RWPE2 (cell line): ENCODE results near the gene SPIRE1.

ENCODE experiments used
- ATAC-seq: fragments of 200-7000 bp; cut with Tn5 transposase; 3 replicates; pipeline ENCODE4 v1.9.1; 2021; ENCODE audit warnings: low read depth
- DNase-seq: peaks from one replicate; pipeline ENCODE4 v3.0.0-alpha.2; 2020; ENCODE audit warnings: low spot score
- H3K27ac ChIP-seq: fragments of 450-650 bp; 2 replicates; pipeline ENCODE4 v1.5.1; 2017; ENCODE audit warnings: mild to moderate bottlenecking; ENCODE audit not compliant: poor library complexity, severe bottlenecking
- H3K27me3 ChIP-seq: fragments of 250-450 bp; sonication (Bioruptor Pico); 2 replicates; pipeline ENCODE4 v1.5.1; 2021; ENCODE audit warnings: mild to moderate bottlenecking, moderate library complexity; ENCODE audit not compliant: insufficient read depth, poor library complexity, severe bottlenecking
- H3K36me3 ChIP-seq: fragments of 250-450 bp; sonication (Bioruptor Pico); 2 replicates; pipeline ENCODE4 v1.5.1; 2020; ENCODE audit warnings: low read depth, mild to moderate bottlenecking, moderate library complexity
- H3K4me1 ChIP-seq: fragments of 250-450 bp; sonication (Bioruptor Pico); 2 replicates; pipeline ENCODE4 v1.5.1; 2021; ENCODE audit warnings: mild to moderate bottlenecking, moderate library complexity; ENCODE audit not compliant: insufficient read depth, poor library complexity, severe bottlenecking
- H3K4me3 ChIP-seq: fragments of 250-450 bp; sonication (Bioruptor Pico); 2 replicates; pipeline ENCODE4 v1.5.1; 2021; ENCODE audit warnings: mild to moderate bottlenecking, moderate library complexity; ENCODE audit not compliant: severe bottlenecking
- H3K9me3 ChIP-seq: fragments of 250-450 bp; sonication (Bioruptor Pico); 2 replicates; pipeline ENCODE4 v1.5.1; 2021; ENCODE audit warnings: mild to moderate bottlenecking, moderate library complexity; ENCODE audit not compliant: severe bottlenecking
- CTCF ChIP-seq: fragments of 450-650 bp; IDR thresholded peaks from one replicate; pipeline ENCODE4 v1.5.1; 2017; ENCODE audit warnings: mild to moderate bottlenecking, moderate library complexity; ENCODE audit not compliant: poor library complexity, severe bottlenecking

SPIRE1 gene

DNA sequence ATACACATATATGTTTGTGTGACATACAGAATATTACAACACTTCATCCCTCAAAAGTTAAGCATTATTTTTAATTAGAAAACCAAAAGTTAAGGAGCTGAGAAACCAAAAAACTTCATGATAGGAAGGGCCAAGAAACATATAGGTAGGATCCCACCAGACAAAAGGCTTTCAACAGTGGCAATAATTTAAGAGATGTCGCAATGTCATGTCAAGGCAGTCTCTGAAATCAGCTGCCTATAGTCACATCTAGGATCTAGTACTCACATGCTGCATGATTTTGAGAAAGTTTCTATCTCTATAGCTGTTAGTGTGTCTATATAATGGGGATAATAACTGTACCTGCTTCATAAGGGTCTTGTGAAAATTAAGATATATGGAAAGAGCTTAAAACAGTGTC, 72.7 kb downstream of the SPIRE1 start:
- Histone ChIP-seq H3K9me3 (no peaks in the 10 kb centered on the region), H3K4me3 (no peak overlapping the region), H3K36me3 (0 out of 2 replicates have a peak, but pooled peaks cover 3% of the 10 kb centered on the region), H3K27me3 (no peaks in the 10 kb centered on the region), H3K27ac (no peak overlapping the region), H3K4me1 (no peaks in the 10 kb centered on the region)
- TF ChIP-seq CTCF: no peak
- no peak for DNase-seq
- no peak for ATAC-seq

DNA sequence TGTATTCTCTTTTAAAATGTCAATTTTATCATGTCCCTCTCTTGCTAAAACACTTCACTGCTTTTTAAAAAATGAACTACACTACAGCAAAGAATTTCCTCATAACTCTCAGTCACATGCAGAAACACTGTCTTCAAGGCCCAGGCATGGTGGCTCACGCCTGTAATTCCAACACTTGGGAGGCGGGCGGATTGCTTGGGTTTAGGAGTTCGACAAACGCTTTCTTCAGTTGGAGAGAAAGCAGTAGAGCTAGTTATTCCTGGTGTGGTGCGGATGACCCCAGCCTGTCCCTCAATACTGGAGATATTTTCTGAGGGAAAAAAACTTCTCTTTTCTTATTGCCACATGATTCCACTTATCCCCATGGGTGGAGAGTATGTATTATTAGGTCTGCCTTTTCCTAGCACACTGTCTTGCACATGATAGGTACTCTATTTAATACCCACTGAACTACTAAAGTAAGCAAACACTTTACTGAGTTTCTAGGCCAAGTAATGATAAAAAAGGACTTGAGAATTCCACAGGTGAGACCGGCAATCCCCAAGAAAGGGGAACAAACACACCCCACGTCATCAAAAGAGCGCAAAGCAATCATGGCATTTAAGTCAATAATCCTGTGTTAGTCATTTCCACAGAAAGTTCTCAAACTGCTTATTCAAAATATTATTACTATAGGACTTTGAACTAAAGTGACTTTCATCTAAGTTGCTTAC, 77.1 kb downstream of the SPIRE1 start:
- H3K36me3 ChIP-seq: 0 out of 2 replicates have a peak, but pooled peaks cover 3% of the 10 kb centered on the region
- no peaks in the 10 kb centered on the region for H3K9me3 ChIP-seq
- ATAC-seq (no peak), DNase-seq (no peak)
- H3K27me3 ChIP-seq: no peaks in the 10 kb centered on the region
- H3K27ac ChIP-seq: no peak overlapping the region
- no peaks in the 10 kb centered on the region for H3K4me1 ChIP-seq
- TF ChIP-seq CTCF: no peak
- no peak overlapping the region for H3K4me3 ChIP-seq

- Histone ChIP-seq H3K9me3 (no peaks in the 10 kb centered on the region), H3K4me3 (no peak overlapping the region), H3K36me3 (0 out of 2 replicates have a peak, but pooled peaks cover 3% of the 10 kb centered on the region), H3K27ac (no peak overlapping the region), H3K4me1 (no peaks in the 10 kb centered on the region), H3K27me3 (no peaks in the 10 kb centered on the region)
- DNase-seq (no peak), ATAC-seq (no peak)
- TF ChIP-seq CTCF: no peak
Measured at GRCh38 chr18:12579775-12580174, 78.1 kb downstream of the SPIRE1 start.

GRCh38 chr18:12577848-12578247, 80.1 kb downstream of the SPIRE1 start:
- no peak for DNase-seq
- 0 out of 2 replicates have a peak, but pooled peaks cover 3% of the 10 kb centered on the region for H3K36me3 ChIP-seq
- no peak for TF ChIP-seq CTCF
- no peak overlapping the region for H3K27ac ChIP-seq
- H3K27me3 ChIP-seq: no peaks in the 10 kb centered on the region
- ATAC-seq: no peak
- no peaks in the 10 kb centered on the region for H3K4me1 ChIP-seq
- H3K9me3 ChIP-seq: no peaks in the 10 kb centered on the region
- H3K4me3 ChIP-seq: no peak overlapping the region

GRCh38 chr18:12574494-12575185, 83.3 kb downstream of the SPIRE1 start:
- Histone ChIP-seq H3K4me3 (no peak overlapping the region), H3K27me3 (no peaks in the 10 kb centered on the region), H3K4me1 (no peaks in the 10 kb centered on the region), H3K9me3 (no peaks in the 10 kb centered on the region), H3K36me3 (no peaks in the 10 kb centered on the region), H3K27ac (no peak overlapping the region)
- no peak for DNase-seq
- no peak for TF ChIP-seq CTCF
- no peak for ATAC-seq
